ENCODE data around the gene ISLR. TPM values are rescaled to one million over a fixed set of nuclear protein-coding genes. Genes with fewer than 3 reads are reported as not detected.
A peak's percentile ranks its signal among the peaks of the same experiment; 100 is the strongest.

The ISLR gene
- total RNA-seq, 2 donors from 2014 or later = 36.5 to 70.7 TPM

DNA sequence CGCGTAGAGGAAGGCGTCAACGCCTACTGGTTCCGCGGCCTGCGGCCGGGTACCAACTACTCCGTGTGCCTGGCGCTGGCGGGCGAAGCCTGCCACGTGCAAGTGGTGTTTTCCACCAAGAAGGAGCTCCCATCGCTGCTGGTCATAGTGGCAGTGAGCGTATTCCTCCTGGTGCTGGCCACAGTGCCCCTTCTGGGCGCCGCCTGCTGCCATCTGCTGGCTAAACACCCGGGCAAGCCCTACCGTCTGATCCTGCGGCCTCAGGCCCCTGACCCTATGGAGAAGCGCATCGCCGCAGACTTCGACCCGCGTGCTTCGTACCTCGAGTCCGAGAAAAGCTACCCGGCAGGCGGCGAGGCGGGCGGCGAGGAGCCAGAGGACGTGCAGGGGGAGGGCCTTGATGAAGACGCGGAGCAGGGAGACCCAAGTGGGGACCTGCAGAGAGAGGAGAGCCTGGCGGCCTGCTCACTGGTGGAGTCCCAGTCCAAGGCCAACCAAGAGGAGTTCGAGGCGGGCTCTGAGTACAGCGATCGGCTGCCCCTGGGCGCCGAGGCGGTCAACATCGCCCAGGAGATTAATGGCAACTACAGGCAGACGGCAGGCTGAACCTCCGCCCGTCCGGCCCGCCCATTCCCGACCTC, 39.0 kb upstream of the ISLR start:
- Histone ChIP-seq H3K4me1 (replicated peaks) (peaks cover 8% of the 10 kb centered on the region), H3K27me3 (replicated peaks; ENCODE audit: insufficient read depth) (peaks cover 66% of the 10 kb centered on the region), H3K4me3 (no peak overlapping the region), H3K27ac (no peak overlapping the region), H3K9me3 (no peaks in the 10 kb centered on the region), H3K36me3 (no peaks in the 10 kb centered on the region)
- no peak for DNase-seq (ENCODE audit: low spot score)
- TF ChIP-seq CTCF (IDR thresholded peaks at IDR 0.05) (peak in 2 of 4 experiments; percentile 28 to 52), POLR2AphosphoS5 (IDR thresholded peaks at IDR 0.05) (no peak), POLR2A (IDR thresholded peaks at IDR 0.05) (no peak)
- intact Hi-C loops (cut with DNase I) = no loop called here
- 7% methylated on average over 44 of the region's 53 CpGs for WGBS

GRCh38 chr15:74135041-74135565, 38.4 kb upstream of the ISLR start:
- WGBS = 22% methylated on average over 27 of the region's 27 CpGs
- TF ChIP-seq CTCF (IDR thresholded peaks at IDR 0.05) = no peak
- no peak for TF ChIP-seq POLR2AphosphoS5 (IDR thresholded peaks at IDR 0.05)
- TF ChIP-seq POLR2A (IDR thresholded peaks at IDR 0.05) = no peak
- Histone ChIP-seq H3K4me3 (no peak overlapping the region), H3K9me3 (no peaks in the 10 kb centered on the region), H3K36me3 (no peaks in the 10 kb centered on the region), H3K4me1 (replicated peaks) (peaks cover 8% of the 10 kb centered on the region), H3K27ac (no peak overlapping the region), H3K27me3 (replicated peaks; ENCODE audit: insufficient read depth) (peaks cover 60% of the 10 kb centered on the region)
- intact Hi-C loops (cut with DNase I) = no loop called here
- DNase-seq (ENCODE audit: low spot score) = no peak

DNA sequence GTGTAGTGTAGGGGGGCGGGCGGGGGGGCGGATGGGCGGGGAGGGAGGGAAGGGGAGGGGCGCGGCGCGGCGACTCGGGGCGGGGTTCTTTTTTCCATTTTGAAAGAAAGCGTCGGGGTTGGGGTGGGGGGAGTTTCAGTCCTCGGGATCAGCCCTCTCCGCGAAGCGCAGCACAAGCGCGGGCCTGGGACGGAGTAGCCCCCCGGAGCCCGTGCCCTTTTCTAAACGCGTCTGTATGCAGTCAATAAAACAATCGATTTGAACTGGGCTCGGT, 37.0 kb upstream of the ISLR start:
- Histone ChIP-seq H3K4me1 (replicated peaks) (peaks cover 8% of the 10 kb centered on the region), H3K4me3 (peak overlapping the region; percentile 24), H3K27ac (no peak overlapping the region), H3K36me3 (no peaks in the 10 kb centered on the region), H3K9me3 (no peaks in the 10 kb centered on the region), H3K27me3 (replicated peaks; ENCODE audit: insufficient read depth) (peaks cover 47% of the 10 kb centered on the region)
- WGBS = under 1% methylated on average over 26 of the region's 26 CpGs
- intact Hi-C loops (cut with DNase I) = no loop called here
- TF ChIP-seq POLR2AphosphoS5 (IDR thresholded peaks at IDR 0.05) (no peak), POLR2A (IDR thresholded peaks at IDR 0.05) (no peak), CTCF (IDR thresholded peaks at IDR 0.05) (no peak)
- no peak for DNase-seq (ENCODE audit: low spot score)

DNA sequence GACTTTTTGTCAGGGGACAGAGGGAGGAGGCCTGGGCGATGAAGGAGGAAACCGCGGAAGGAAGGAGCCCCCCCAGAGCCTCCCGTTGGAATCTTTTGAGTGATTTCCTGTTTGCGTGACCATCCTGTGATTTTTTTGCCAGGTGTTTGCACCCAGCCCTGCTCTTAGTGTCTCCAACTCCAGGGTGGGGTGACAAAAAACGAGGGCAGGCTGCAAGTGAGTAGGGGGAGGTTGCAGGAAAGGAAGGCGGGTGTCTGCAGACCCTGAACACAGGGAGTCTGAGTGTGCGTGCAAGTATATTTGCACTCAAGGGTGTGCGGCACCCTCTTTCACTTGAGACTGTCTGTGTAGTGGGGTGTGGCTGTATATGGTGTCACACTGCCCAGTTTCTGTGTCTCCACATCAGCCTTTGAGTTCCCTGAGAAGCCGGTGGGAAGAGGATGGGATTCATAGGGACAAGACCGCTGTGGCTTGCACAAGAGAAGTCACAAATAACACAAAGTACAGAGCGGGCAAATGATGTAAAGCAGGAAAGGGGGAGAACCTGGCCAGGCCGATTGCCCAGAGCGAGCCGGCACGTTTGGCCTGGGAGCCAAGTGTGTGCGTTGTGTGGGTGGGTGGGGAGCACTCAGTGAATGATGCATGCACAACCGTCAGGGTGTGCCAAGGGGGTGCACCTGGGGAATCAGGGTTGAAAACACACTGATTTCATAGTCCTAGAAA, 36.5 kb upstream of the ISLR start:
- H3K4me1 ChIP-seq (replicated peaks) = peaks cover 8% of the 10 kb centered on the region
- peaks cover 45% of the 10 kb centered on the region for H3K27me3 ChIP-seq (replicated peaks; ENCODE audit: insufficient read depth)
- WGBS = 10% methylated on average over 18 of the region's 18 CpGs
- H3K4me3 ChIP-seq = peak overlapping the region; percentile 24
- no peaks in the 10 kb centered on the region for H3K9me3 ChIP-seq
- H3K27ac ChIP-seq = no peak overlapping the region
- intact Hi-C loops (cut with DNase I) = no loop called here
- no peaks in the 10 kb centered on the region for H3K36me3 ChIP-seq
- DNase-seq (ENCODE audit: low spot score) = no peak
- TF ChIP-seq POLR2A (IDR thresholded peaks at IDR 0.05) = no peak
- no peak for TF ChIP-seq CTCF (IDR thresholded peaks at IDR 0.05)
- TF ChIP-seq POLR2AphosphoS5 (IDR thresholded peaks at IDR 0.05) = no peak

DNA sequence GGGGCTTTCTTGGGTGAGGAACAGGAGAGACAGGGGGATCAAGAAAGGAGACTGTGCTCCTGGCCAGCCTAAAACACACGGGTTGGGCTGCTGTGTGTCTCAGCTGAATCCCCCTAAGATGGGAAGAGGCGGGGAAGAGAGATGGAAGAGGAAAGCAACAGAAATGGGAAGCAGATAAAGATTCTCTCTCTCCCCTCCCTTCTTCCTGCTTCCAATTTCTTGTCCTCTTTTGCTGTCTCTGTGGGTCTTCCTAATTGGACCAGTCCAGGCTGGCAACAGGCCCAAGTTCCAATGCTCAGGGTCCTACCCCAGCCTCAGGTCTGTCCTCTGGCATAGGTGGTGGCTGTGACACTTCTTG, 36.0 kb upstream of the ISLR start:
- TF ChIP-seq POLR2A (IDR thresholded peaks at IDR 0.05) = no peak
- no peak for TF ChIP-seq POLR2AphosphoS5 (IDR thresholded peaks at IDR 0.05)
- TF ChIP-seq CTCF (IDR thresholded peaks at IDR 0.05) = no peak
- H3K27ac ChIP-seq = no peak overlapping the region
- WGBS = 56% methylated on average over 2 of the region's 2 CpGs
- peaks cover 8% of the 10 kb centered on the region for H3K4me1 ChIP-seq (replicated peaks)
- H3K9me3 ChIP-seq = no peaks in the 10 kb centered on the region
- H3K36me3 ChIP-seq = no peaks in the 10 kb centered on the region
- intact Hi-C loops (cut with DNase I) = no loop called here
- peaks cover 41% of the 10 kb centered on the region for H3K27me3 ChIP-seq (replicated peaks; ENCODE audit: insufficient read depth)
- no peak for DNase-seq (ENCODE audit: low spot score)
- H3K4me3 ChIP-seq = no peak overlapping the region
